Endothelial cell of umbilical vein (primary cell): ENCODE data around the gene PRDM2. TPM values are rescaled to one million over a fixed set of nuclear protein-coding genes. Genes with fewer than 3 reads are reported as not detected.

Experiments used
- BruUV-seq: library from RNA; stranded (reverse); fragments of 400-500 nt; replicated peaks from 2 replicates; lab custom pipeline; 2021; lab: Mats Ljungman, UMichigan
- CTCF ChIA-PET: fragments of 300-600, 350-600 bp; sonication (Branson Sonifier 250); formaldehyde crosslinking; loops from one replicate; lab custom pipeline; 2021; ENCODE audit warnings: antibody characterized with exemption, inconsistent platforms; lab: Charles Lee
- POLR2A ChIA-PET: fragments of 300-600, 350-600 bp; sonication (Branson Sonifier 250); formaldehyde crosslinking; loops from one replicate; lab custom pipeline; 2021; ENCODE audit warnings: antibody characterized with exemption, inconsistent platforms; lab: Charles Lee
- DNase-seq: peaks from one replicate; pipeline ENCODE4 v3.0.0-alpha.2; 2011; ENCODE audit warnings: low read depth, low spot score
- FAIRE-seq: peaks from 2 replicates; lab custom pipeline; 2011; peaks lifted over from hg19 to GRCh38; lab: Jason Lieb, UNC
- H2AFZ ChIP-seq: 2 replicates; pipeline ENCODE4 v1.6.0; 2012; ENCODE audit warnings: low read depth, low read length, control low read depth, inconsistent platforms
- H3K27ac ChIP-seq: 2 replicates; pipeline ENCODE4 v1.5.1; 2011; ENCODE audit warnings: low read depth, mild to moderate bottlenecking, control low read depth, low read length, moderate library complexity; ENCODE audit not compliant: insufficient read depth
- H3K27me3 ChIP-seq, 2 experiments: 2 replicates each; pipeline versions ENCODE4 v1.6.0 to v1.6.1; 2011; ENCODE audit warnings: low read length in 2 of 2, mixed read lengths in 1 of 2; ENCODE audit not compliant: control insufficient read depth in 2 of 2, insufficient read depth in 2 of 2
- H3K36me3 ChIP-seq, 2 experiments: 2 replicates in 1 of 2; 3 replicates in 1 of 2; pipeline ENCODE4 v1.5.1; 2011; ENCODE audit warnings: low read length in 2 of 2, mild to moderate bottlenecking in 1 of 2, moderate library complexity in 1 of 2; ENCODE audit not compliant: control insufficient read depth in 2 of 2, insufficient read depth in 2 of 2; ENCODE audit errors: extremely low read depth in 1 of 2
- H3K4me1 ChIP-seq: 3 replicates; pipeline ENCODE4 v1.5.1; 2011; ENCODE audit warnings: mild to moderate bottlenecking, low read length; ENCODE audit not compliant: control insufficient read depth, insufficient read depth; ENCODE audit errors: extremely low read depth
- H3K4me2 ChIP-seq: 2 replicates; pipeline ENCODE4 v1.6.1; 2011; ENCODE audit warnings: low read length, control low read depth, mixed read lengths; ENCODE audit not compliant: insufficient read depth
- H3K4me3 ChIP-seq, 3 experiments: fragments of 200-600 bp in 1 of 3; sonication (generic), shearing (Covaris generic) in 1 of 3; replicated peaks in 1 of 3; 2 replicates each; pipeline ENCODE4 v1.5.1; 2011 to 2016; ENCODE audit warnings: control low read depth in 3 of 3, low read length in 3 of 3, mild to moderate bottlenecking in 2 of 3, inconsistent platforms in 1 of 3, low read depth in 1 of 3, moderate library complexity in 1 of 3; ENCODE audit not compliant: insufficient read depth in 1 of 3
- H3K79me2 ChIP-seq: 2 replicates; pipeline ENCODE4 v1.6.0; 2012; ENCODE audit warnings: low read length, inconsistent platforms; ENCODE audit not compliant: control insufficient read depth, insufficient read depth
- H3K9ac ChIP-seq: replicated peaks from 2 replicates; pipeline ENCODE3; 2011; ENCODE audit warnings: low read length, control low read depth; ENCODE audit not compliant: insufficient read depth; ENCODE audit errors: extremely low read depth
- H3K9me1 ChIP-seq: replicated peaks from 3 replicates; pipeline ENCODE4 v1.6.0; 2011; ENCODE audit warnings: mild to moderate bottlenecking, low read length; ENCODE audit not compliant: control insufficient read depth, insufficient read depth; ENCODE audit errors: extremely low read depth
- H3K9me3 ChIP-seq: replicated peaks from 2 replicates; pipeline ENCODE4 v1.5.1; 2012; ENCODE audit warnings: low read length, inconsistent platforms; ENCODE audit not compliant: control insufficient read depth, insufficient read depth
- H4K20me1 ChIP-seq: replicated peaks from 2 replicates; pipeline ENCODE3; 2011; ENCODE audit warnings: mild to moderate bottlenecking, low read length; ENCODE audit not compliant: control insufficient read depth, insufficient read depth; ENCODE audit errors: extremely low read depth
- EZH2 ChIP-seq: IDR thresholded peaks from 2 replicates; pipeline ENCODE4 v1.6.1; 2012; ENCODE audit warnings: borderline replicate concordance, low read depth, mild to moderate bottlenecking, moderate library complexity, low read length, inconsistent platforms; ENCODE audit not compliant: severe bottlenecking
- FOS ChIP-seq: IDR thresholded peaks from 2 replicates; pipeline ENCODE4 v1.6.1; 2011; ENCODE audit warnings: mild to moderate bottlenecking, low read length, moderate library complexity, borderline replicate concordance; ENCODE audit not compliant: insufficient read depth
- GATA2 ChIP-seq: IDR thresholded peaks from 2 replicates; pipeline ENCODE4 v1.7.0; 2011; ENCODE audit warnings: low read depth, mild to moderate bottlenecking, moderate library complexity, mixed read lengths, low read length; ENCODE audit not compliant: insufficient read length, insufficient read depth
- POLR2A ChIP-seq: IDR thresholded peaks from 2 replicates; pipeline ENCODE4 v1.6.1; 2012; ENCODE audit warnings: low read depth, mild to moderate bottlenecking, control low read depth, low read length
- POLR2AphosphoS5 ChIP-seq: IDR thresholded peaks from 2 replicates; pipeline ENCODE4 v1.6.1; 2012; ENCODE audit warnings: low read depth, mild to moderate bottlenecking, control low read depth, low read length, moderate library complexity; ENCODE audit not compliant: insufficient read depth
- dilution Hi-C: fragments of 300-500 bp; cut with MboI; formaldehyde crosslinking; loops from one replicate; pipeline ENCODE4 v1.15.0; 2019; ENCODE audit warnings: low sequenced_read_pairs; ENCODE audit not compliant: extremely low pct_ligation_motif_present
- intact Hi-C: fragments of 100-400 bp; cut with micrococcal nuclease; formaldehyde crosslinking; loops from one replicate; pipeline ENCODE4 v1.10.0; 2022
- polyA plus RNA-seq, 4 experiments: library from polyadenylated mRNA; depleted of rRNA in 3 of 4; stranded (reverse) in 3 of 4; unstranded in 1 of 4; fragments of >200 nt; gene quantifications; 2 replicates each; pipeline versions ENCODE4 v1.2.1 to v1.2.3, GENCODE V29; 2011 to 2012; ENCODE audit warnings: missing spikeins in 1 of 4
- total RNA-seq: library from RNA; stranded (reverse); gene quantifications from 2 replicates; pipeline ENCODE4 v1.2.3, GENCODE V29; 2021

PRDM2 gene
- total and polyA plus RNA-seq, 2 donors (not counting 3 experiments of a cell fraction or from before 2014, with no cell fraction given), result 11.3 to 35.7 TPM

DNA sequence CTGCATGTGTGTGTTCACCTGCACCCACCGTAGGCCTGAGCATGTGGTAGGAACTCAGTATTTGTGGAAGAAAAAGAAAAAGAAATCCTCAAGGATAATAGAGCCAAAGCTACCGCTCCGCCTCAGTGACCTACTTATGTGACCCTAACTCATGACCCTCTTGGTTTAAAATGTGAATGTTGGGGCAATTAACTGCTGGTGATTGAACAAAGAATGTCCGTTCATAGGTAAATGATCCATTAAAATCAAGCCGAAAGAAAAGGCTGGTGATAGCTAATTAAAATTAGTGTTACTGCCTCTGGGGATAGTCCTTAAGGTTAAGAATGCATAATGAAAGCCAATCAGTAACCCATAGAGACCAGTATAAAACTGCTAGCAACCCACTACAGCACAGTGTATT is 98.1 kb downstream of the PRDM2 start:
- POLR2A ChIA-PET, result no interaction called here
- H3K4me3 ChIP-seq, result no peak overlapping the region
- no peaks in the 10 kb centered on the region for H3K9me1 ChIP-seq
- TF ChIP-seq POLR2A (no peak), GATA2 (no peak), POLR2AphosphoS5 (no peak), EZH2 (no peak), FOS (no peak)
- CTCF ChIA-PET, result interaction anchor here (1.3 kb wide), 1 partner anchor 9 kb away, joined by 3 read pairs; no protein-coding TSS in a partner anchor
- BruUV-seq, result no TSS peak
- FAIRE-seq (no peak), DNase-seq (no peak)
- H4K20me1 ChIP-seq, result no peaks in the 10 kb centered on the region
- dilution Hi-C loops (no loop called here), intact Hi-C loops (no loop called here)
- H3K36me3 ChIP-seq, result no peaks in the 10 kb centered on the region
- H3K9ac ChIP-seq, result no peak overlapping the region
- H3K27ac ChIP-seq, result no peak overlapping the region
- no peaks in the 10 kb centered on the region for H3K79me2 ChIP-seq
- H3K9me3 ChIP-seq, result no peaks in the 10 kb centered on the region
- H2AFZ ChIP-seq, result no peak overlapping the region
- no peaks in the 10 kb centered on the region for H3K4me1 ChIP-seq
- H3K27me3 ChIP-seq, result no peaks in the 10 kb centered on the region
- no peak overlapping the region for H3K4me2 ChIP-seq

DNA sequence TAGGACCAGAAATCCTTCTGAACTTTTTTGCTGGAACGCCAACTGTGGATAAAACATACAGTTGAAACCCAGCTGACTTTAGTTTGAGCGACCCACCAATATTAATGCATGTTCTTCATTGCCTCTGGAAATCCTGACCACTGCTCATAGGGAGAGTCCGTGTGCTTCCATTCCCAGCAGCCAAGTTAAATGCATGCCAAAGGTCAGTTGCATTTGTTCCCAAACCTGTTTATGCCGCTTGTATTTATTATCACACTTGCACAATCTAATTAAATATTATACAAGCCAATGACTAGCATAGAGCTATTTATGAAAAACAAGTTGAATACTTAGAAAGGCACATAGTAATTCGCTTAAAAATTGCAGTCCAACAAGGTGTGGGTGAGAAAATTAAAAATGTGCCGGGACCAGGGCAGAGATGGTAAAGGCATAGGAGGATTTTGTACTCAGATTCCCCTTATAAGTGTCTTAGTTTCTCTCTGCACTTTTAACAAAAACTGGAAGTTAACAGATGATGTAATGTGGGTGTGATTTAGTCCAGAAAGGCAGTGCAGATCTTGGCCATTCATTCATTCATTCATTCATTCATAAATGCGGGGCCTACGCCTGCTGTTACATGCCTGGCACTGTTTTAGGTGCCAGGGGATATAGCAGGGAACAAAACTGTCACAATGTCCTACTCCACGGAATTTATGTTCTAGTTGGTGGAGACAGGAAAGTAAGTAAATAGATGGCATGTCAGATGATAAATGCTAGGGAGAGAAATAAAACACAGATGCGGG is 99.7 kb downstream of the PRDM2 start:
- Histone ChIP-seq H3K4me3 (no peak overlapping the region), H3K9ac (no peak overlapping the region), H3K79me2 (no peaks in the 10 kb centered on the region), H3K36me3 (no peaks in the 10 kb centered on the region), H3K27ac (no peak overlapping the region), H3K9me1 (no peaks in the 10 kb centered on the region), H3K9me3 (no peaks in the 10 kb centered on the region), H3K27me3 (no peaks in the 10 kb centered on the region), H3K4me1 (no peaks in the 10 kb centered on the region), H2AFZ (no peak overlapping the region), H4K20me1 (no peaks in the 10 kb centered on the region), H3K4me2 (no peak overlapping the region)
- intact Hi-C loops (no loop called here), dilution Hi-C loops (no loop called here)
- no TSS peak for BruUV-seq
- no peak for FAIRE-seq
- no peak for TF ChIP-seq EZH2
- no peak for TF ChIP-seq GATA2
- no peak for DNase-seq
- CTCF ChIA-PET, result interaction anchor here (1.0 kb wide), 1 partner anchor 10 kb away, joined by 4 read pairs; no protein-coding TSS in a partner anchor
- POLR2A ChIA-PET, result no interaction called here
